ENCODE data around the gene SIVA1. TPM values are rescaled to one million over a fixed set of nuclear protein-coding genes. Genes with fewer than 3 reads are reported as not detected.

The SIVA1 gene
- polyA plus RNA-seq, 1 of the 3 experiments (the other 2 are of a cell fraction): 137 TPM

DNA sequence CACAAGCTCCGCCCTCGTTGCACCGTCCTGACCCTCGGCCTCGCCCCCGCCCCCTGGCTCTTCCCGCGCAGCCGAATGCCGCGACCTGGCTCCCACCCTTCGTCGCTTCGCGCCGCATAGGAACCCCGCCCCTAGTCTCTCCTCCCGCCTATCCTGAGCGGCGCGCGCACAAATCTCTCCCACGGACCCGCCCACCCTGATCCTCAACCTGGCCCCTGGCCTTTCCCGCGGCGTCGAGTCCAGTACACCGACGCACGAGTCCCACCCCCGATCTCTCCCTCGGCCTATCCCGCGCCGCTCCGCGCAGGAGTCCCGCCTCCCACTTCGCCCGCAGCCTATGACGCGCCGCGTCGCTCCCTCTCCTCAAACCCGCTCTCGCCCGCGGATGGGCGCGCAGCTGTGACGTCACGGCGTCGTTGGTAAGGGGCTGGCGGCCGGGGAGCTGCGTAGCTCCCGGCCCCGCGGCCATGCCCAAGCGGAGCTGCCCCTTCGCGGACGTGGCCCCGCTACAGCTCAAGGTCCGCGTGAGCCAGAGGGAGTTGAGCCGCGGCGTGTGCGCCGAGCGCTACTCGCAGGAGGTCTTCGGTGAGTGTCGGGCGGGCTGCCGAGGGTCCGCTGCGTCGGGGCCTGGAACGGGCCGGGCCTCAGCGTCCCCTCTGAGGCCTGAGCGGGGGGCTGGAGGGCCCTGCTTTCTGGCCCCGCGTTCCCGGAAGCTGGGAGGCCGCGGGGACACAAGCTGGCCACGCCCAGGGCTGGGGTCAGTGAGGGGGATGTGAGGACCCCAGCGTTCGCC is at the start of gene SIVA1 (continued):
- TF ChIP-seq, protein P1, sequence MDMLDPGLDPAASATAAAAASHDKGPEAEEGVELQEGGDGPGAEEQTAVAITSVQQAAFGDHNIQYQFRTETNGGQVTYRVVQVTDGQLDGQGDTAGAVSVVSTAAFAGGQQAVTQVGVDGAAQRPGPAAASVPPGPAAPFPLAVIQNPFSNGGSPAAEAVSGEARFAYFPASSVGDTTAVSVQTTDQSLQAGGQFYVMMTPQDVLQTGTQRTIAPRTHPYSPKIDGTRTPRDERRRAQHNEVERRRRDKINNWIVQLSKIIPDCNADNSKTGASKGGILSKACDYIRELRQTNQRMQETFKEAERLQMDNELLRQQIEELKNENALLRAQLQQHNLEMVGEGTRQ (IDR thresholded peaks at IDR 0.05; ENCODE audit: borderline replicate concordance, low read depth, low read length): no peak
- TF ChIP-seq EZH2phosphoT487 (IDR thresholded peaks at IDR 0.05; ENCODE audit: borderline replicate concordance, low read depth) (no peak), SMC3 (IDR thresholded peaks at IDR 0.05; ENCODE audit: low read depth, low read length) (no peak), GATA2 (CRISPR knock-in tag; IDR thresholded peaks at IDR 0.05) (no peak), CHD2 (IDR thresholded peaks at IDR 0.05; ENCODE audit: low read length, partially characterized antibody) (peak; percentile 75), POLR2AphosphoS5 (IDR thresholded peaks at IDR 0.05; ENCODE audit: low read depth, low read length) (peak; percentile 64; the same call in 1 of the 2 replicates), FOXM1 (IDR thresholded peaks at IDR 0.05; ENCODE audit: low read depth) (no peak)
- TF ChIP-seq, protein P2, sequence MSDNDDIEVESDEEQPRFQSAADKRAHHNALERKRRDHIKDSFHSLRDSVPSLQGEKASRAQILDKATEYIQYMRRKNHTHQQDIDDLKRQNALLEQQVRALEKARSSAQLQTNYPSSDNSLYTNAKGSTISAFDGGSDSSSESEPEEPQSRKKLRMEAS (IDR thresholded peaks at IDR 0.05; ENCODE audit: low read depth): peak; percentile 27
- TF ChIP-seq, protein P3, sequence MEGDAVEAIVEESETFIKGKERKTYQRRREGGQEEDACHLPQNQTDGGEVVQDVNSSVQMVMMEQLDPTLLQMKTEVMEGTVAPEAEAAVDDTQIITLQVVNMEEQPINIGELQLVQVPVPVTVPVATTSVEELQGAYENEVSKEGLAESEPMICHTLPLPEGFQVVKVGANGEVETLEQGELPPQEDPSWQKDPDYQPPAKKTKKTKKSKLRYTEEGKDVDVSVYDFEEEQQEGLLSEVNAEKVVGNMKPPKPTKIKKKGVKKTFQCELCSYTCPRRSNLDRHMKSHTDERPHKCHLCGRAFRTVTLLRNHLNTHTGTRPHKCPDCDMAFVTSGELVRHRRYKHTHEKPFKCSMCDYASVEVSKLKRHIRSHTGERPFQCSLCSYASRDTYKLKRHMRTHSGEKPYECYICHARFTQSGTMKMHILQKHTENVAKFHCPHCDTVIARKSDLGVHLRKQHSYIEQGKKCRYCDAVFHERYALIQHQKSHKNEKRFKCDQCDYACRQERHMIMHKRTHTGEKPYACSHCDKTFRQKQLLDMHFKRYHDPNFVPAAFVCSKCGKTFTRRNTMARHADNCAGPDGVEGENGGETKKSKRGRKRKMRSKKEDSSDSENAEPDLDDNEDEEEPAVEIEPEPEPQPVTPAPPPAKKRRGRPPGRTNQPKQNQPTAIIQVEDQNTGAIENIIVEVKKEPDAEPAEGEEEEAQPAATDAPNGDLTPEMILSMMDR (IDR thresholded peaks at IDR 0.05): no peak

DNA sequence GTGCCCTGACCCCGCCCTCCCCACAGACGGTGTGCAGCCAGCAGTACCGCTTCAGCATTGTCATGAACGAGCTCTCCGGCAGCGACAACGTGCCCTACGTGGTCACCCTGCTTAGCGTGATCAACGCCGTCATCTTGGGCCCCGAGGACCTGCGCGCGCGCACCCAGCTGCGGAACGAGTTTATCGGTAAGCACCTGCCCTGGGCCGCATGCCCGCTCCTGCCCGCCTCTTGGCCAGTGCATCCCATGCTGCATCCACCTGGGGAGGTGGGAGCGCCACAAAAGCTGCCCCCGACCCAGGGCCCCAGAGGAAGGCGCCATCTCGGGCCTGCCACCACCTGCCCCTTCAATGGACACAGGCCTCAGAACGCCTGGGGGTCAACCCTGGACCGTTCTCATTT is 49.7 kb upstream of the SIVA1 start:
- no peak overlapping the region for H3K27ac ChIP-seq (ENCODE audit: low read depth in 2 of 2, low read length in 1 of 2)
- CTCF ChIA-PET: interaction anchor here (1.2 to 1.5 kb wide), 2 partner anchors 20 to 65 kb away, joined by 4 to 5 read pairs; no protein-coding TSS in a partner anchor
- H3F3A ChIP-seq (replicated peaks; ENCODE audit: insufficient read depth): no peaks in the 10 kb centered on the region
- H4K20me1 ChIP-seq (ENCODE audit: insufficient read depth): 0 out of 2 replicates have a peak, but pooled peaks cover 13% of the 10 kb centered on the region
- H3K9me3 ChIP-seq: no peaks in the 10 kb centered on the region
- WGBS (ENCODE audit: low lambda C conversion rate): over 99% methylated on average over 19 of the region's 28 CpGs
- peaks cover 0 to 20% of the 10 kb centered on the region in 2 experiments for H3K36me3 ChIP-seq (replicated peaks in 1 of 2; ENCODE audit: control insufficient read depth in 1 of 2, insufficient read depth in 2 of 2, low read length in 1 of 2)
- no peak overlapping the region for H3K4me2 ChIP-seq
- H3K9ac ChIP-seq: no peak overlapping the region
- H3K4me3 ChIP-seq (ENCODE audit: low read depth in 2 of 2, low read length in 1 of 2): no peak overlapping the region
- no peak overlapping the region for H2AFZ ChIP-seq (ENCODE audit: low read depth)
- no peak for TF ChIP-seq RCOR1 (IDR thresholded peaks at IDR 0.05; ENCODE audit: low read length)
- no peak for TF ChIP-seq JUND (IDR thresholded peaks at IDR 0.05)
- no peak for TF ChIP-seq EP300 (IDR thresholded peaks at IDR 0.05; ENCODE audit: borderline replicate concordance in 1 of 2, low read depth in 1 of 2, low read length in 1 of 2)
- TF ChIP-seq, protein P4, sequence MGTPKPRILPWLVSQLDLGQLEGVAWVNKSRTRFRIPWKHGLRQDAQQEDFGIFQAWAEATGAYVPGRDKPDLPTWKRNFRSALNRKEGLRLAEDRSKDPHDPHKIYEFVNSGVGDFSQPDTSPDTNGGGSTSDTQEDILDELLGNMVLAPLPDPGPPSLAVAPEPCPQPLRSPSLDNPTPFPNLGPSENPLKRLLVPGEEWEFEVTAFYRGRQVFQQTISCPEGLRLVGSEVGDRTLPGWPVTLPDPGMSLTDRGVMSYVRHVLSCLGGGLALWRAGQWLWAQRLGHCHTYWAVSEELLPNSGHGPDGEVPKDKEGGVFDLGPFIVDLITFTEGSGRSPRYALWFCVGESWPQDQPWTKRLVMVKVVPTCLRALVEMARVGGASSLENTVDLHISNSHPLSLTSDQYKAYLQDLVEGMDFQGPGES (IDR thresholded peaks at IDR 0.05; ENCODE audit: low read depth, low read length): no peak
- TF ChIP-seq CHD2 (IDR thresholded peaks at IDR 0.05; ENCODE audit: low read length, partially characterized antibody): no peak
- TF ChIP-seq RXRA (IDR thresholded peaks at IDR 0.05; ENCODE audit: borderline replicate concordance, low read depth): no peak
- TF ChIP-seq, protein P5, sequence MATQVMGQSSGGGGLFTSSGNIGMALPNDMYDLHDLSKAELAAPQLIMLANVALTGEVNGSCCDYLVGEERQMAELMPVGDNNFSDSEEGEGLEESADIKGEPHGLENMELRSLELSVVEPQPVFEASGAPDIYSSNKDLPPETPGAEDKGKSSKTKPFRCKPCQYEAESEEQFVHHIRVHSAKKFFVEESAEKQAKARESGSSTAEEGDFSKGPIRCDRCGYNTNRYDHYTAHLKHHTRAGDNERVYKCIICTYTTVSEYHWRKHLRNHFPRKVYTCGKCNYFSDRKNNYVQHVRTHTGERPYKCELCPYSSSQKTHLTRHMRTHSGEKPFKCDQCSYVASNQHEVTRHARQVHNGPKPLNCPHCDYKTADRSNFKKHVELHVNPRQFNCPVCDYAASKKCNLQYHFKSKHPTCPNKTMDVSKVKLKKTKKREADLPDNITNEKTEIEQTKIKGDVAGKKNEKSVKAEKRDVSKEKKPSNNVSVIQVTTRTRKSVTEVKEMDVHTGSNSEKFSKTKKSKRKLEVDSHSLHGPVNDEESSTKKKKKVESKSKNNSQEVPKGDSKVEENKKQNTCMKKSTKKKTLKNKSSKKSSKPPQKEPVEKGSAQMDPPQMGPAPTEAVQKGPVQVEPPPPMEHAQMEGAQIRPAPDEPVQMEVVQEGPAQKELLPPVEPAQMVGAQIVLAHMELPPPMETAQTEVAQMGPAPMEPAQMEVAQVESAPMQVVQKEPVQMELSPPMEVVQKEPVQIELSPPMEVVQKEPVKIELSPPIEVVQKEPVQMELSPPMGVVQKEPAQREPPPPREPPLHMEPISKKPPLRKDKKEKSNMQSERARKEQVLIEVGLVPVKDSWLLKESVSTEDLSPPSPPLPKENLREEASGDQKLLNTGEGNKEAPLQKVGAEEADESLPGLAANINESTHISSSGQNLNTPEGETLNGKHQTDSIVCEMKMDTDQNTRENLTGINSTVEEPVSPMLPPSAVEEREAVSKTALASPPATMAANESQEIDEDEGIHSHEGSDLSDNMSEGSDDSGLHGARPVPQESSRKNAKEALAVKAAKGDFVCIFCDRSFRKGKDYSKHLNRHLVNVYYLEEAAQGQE (IDR thresholded peaks at IDR 0.05; ENCODE audit: low read depth, low read length): no peak
- no peak for TF ChIP-seq NFIC (IDR thresholded peaks at IDR 0.05; ENCODE audit: borderline replicate concordance)
- no peak for TF ChIP-seq FOSL2 (IDR thresholded peaks at IDR 0.05; ENCODE audit: borderline replicate concordance, low read depth)
- TF ChIP-seq, protein P3 (IDR thresholded peaks at IDR 0.05): no peak
- no peak for TF ChIP-seq EZH2phosphoT487 (IDR thresholded peaks at IDR 0.05; ENCODE audit: borderline replicate concordance, low read depth)
- H3K27me3 ChIP-seq (ENCODE audit: insufficient read depth): no peaks in the 10 kb centered on the region
- POLR2A ChIA-PET: no interaction called here
- peaks cover 16% of the 10 kb centered on the region; the same call in 1 of the 2 replicates for H3K79me2 ChIP-seq (ENCODE audit: insufficient read depth)
- H3K9me2 ChIP-seq: no peaks in the 10 kb centered on the region
- no peaks in the 10 kb centered on the region; a peak in 1 of 4 replicates for H3K4me1 ChIP-seq (ENCODE audit: control insufficient read depth in 1 of 2, insufficient read depth in 2 of 2, low read depth in 1 of 2, low read length in 1 of 2)
- no peak for DNase-seq
